ENCODE results near the gene MPPED2.

The MPPED2 gene

GRCh38 chr11:30426781-30427180 lies 159.4 kb downstream of the MPPED2 start:
- peak in 1 of 2 experiments; percentile 24 for DNase-seq (ENCODE audit: low read depth in 1 of 2, low spot score in 1 of 2)
- no peak for TF ChIP-seq JUND (IDR thresholded peaks at IDR 0.05; ENCODE audit: low read depth)
- in situ Hi-C loops (cut with HindIII; ENCODE audit: low pct_unique_long_range_greater_than_20kb, low sequenced_read_pairs): no loop called here

- in situ Hi-C loops (cut with HindIII; ENCODE audit: low pct_unique_long_range_greater_than_20kb, low sequenced_read_pairs): no loop called here
- no peak for DNase-seq (ENCODE audit: low read depth in 1 of 2, low spot score in 1 of 2)
- TF ChIP-seq JUND (IDR thresholded peaks at IDR 0.05; ENCODE audit: low read depth): no peak
These were observed 161.3 kb downstream of the MPPED2 start for GRCh38 chr11:30424844-30425243.

- no peak for TF ChIP-seq JUND (IDR thresholded peaks at IDR 0.05; ENCODE audit: low read depth)
- DNase-seq (ENCODE audit: low read depth in 1 of 2, low spot score in 1 of 2): no peak
- in situ Hi-C loops (cut with HindIII; ENCODE audit: low pct_unique_long_range_greater_than_20kb, low sequenced_read_pairs): no loop called here
These were observed 161.8 kb downstream of the MPPED2 start for GRCh38 chr11:30424321-30424720.

- in situ Hi-C loops (cut with HindIII; ENCODE audit: low pct_unique_long_range_greater_than_20kb, low sequenced_read_pairs): no loop called here
- TF ChIP-seq JUND (IDR thresholded peaks at IDR 0.05; ENCODE audit: low read depth): no peak
- peak in 1 of 2 experiments; percentile 36 for DNase-seq (ENCODE audit: low read depth in 1 of 2, low spot score in 1 of 2)
These were observed 162.3 kb downstream of the MPPED2 start for GRCh38 chr11:30423886-30424285.

GRCh38 chr11:30423279-30423648 lies 162.9 kb downstream of the MPPED2 start:
- no peak for TF ChIP-seq JUND (IDR thresholded peaks at IDR 0.05; ENCODE audit: low read depth)
- in situ Hi-C loops (cut with HindIII; ENCODE audit: low pct_unique_long_range_greater_than_20kb, low sequenced_read_pairs): no loop called here

GRCh38 chr11:30422447-30423278 lies 163.5 kb downstream of the MPPED2 start:
- DNase-seq (ENCODE audit: low read depth in 1 of 2, low spot score in 1 of 2): peak in 1 of 2 experiments; percentile 77
- in situ Hi-C loops (cut with HindIII; ENCODE audit: low pct_unique_long_range_greater_than_20kb, low sequenced_read_pairs): no loop called here
- TF ChIP-seq JUND (IDR thresholded peaks at IDR 0.05; ENCODE audit: low read depth): no peak

More at GRCh38 chr11:30423279-30423648, 162.9 kb downstream of the MPPED2 start:
- peak in 1 of 2 experiments; percentile 64 for DNase-seq (ENCODE audit: low read depth in 1 of 2, low spot score in 1 of 2)

GRCh38 chr11:30420233-30420787 lies 165.8 kb downstream of the MPPED2 start:
- no peak for DNase-seq (ENCODE audit: low read depth in 1 of 2, low spot score in 1 of 2)
- no peak for TF ChIP-seq JUND (IDR thresholded peaks at IDR 0.05; ENCODE audit: low read depth)
- in situ Hi-C loops (cut with HindIII; ENCODE audit: low pct_unique_long_range_greater_than_20kb, low sequenced_read_pairs): no loop called here

- in situ Hi-C loops (cut with HindIII; ENCODE audit: low pct_unique_long_range_greater_than_20kb, low sequenced_read_pairs): no loop called here
- no peak for TF ChIP-seq JUND (IDR thresholded peaks at IDR 0.05; ENCODE audit: low read depth)
- DNase-seq (ENCODE audit: low read depth in 1 of 2, low spot score in 1 of 2): no peak
These were observed 171.3 kb downstream of the MPPED2 start for GRCh38 chr11:30414806-30415205.

GRCh38 chr11:30414244-30414643 lies 171.9 kb downstream of the MPPED2 start:
- TF ChIP-seq JUND (IDR thresholded peaks at IDR 0.05; ENCODE audit: low read depth): no peak
- in situ Hi-C loops (cut with HindIII; ENCODE audit: low pct_unique_long_range_greater_than_20kb, low sequenced_read_pairs): no loop called here
- DNase-seq (ENCODE audit: low read depth in 1 of 2, low spot score in 1 of 2): no peak

- TF ChIP-seq JUND (IDR thresholded peaks at IDR 0.05; ENCODE audit: low read depth): no peak
- in situ Hi-C loops (cut with HindIII; ENCODE audit: low pct_unique_long_range_greater_than_20kb, low sequenced_read_pairs): no loop called here
- DNase-seq (ENCODE audit: low read depth in 1 of 2, low spot score in 1 of 2): no peak
These were observed 173.6 kb downstream of the MPPED2 start for GRCh38 chr11:30412509-30412908.

GRCh38 chr11:30411383-30411782 lies 174.8 kb downstream of the MPPED2 start:
- no peak for DNase-seq (ENCODE audit: low read depth in 1 of 2, low spot score in 1 of 2)
- no peak for TF ChIP-seq JUND (IDR thresholded peaks at IDR 0.05; ENCODE audit: low read depth)
- in situ Hi-C loops (cut with HindIII; ENCODE audit: low pct_unique_long_range_greater_than_20kb, low sequenced_read_pairs): no loop called here

- in situ Hi-C loops (cut with HindIII; ENCODE audit: low pct_unique_long_range_greater_than_20kb, low sequenced_read_pairs): no loop called here
- TF ChIP-seq JUND (IDR thresholded peaks at IDR 0.05; ENCODE audit: low read depth): no peak
- DNase-seq (ENCODE audit: low read depth in 1 of 2, low spot score in 1 of 2): peak in 1 of 2 experiments; percentile 43
These were observed 179.0 kb downstream of the MPPED2 start for GRCh38 chr11:30406978-30407762.

GRCh38 chr11:30405385-30405784 lies 180.8 kb downstream of the MPPED2 start:
- in situ Hi-C loops (cut with HindIII; ENCODE audit: low pct_unique_long_range_greater_than_20kb, low sequenced_read_pairs): no loop called here
- TF ChIP-seq JUND (IDR thresholded peaks at IDR 0.05; ENCODE audit: low read depth): no peak

More at GRCh38 chr11:30405385-30405784, 180.8 kb downstream of the MPPED2 start:
- DNase-seq (ENCODE audit: low read depth in 1 of 2, low spot score in 1 of 2): no peak
